ENCODE measurements around the gene ATP11A.

ATP11A gene

DNA sequence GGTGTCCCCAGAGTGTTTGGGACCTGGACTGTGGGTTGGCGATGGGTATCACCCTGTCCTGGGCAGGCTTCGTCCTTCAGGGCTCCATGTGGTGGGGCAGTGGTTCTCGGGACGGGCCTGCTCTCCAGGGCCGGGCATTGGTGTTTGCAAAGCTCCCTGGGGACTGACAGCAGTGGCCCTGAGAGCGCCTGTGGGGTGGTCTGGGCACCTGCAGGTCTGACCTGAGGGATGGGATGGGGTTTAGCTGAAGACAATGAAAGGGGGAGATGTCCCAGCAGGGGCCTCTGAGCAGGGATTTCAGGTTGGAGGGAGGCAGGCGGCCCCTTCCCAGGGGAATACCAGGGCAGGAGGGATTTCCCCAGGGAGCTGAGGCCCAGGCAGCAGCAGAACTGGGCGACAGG is 210.9 kb downstream of the ATP11A start:
- H3K27me3 ChIP-seq (ENCODE audit: low read depth, low read length): peaks cover 39% of the 10 kb centered on the region
- H3K4me3 ChIP-seq (ENCODE audit: low read length): no peak overlapping the region
- H3K4me2 ChIP-seq (ENCODE audit: low read length): no peak overlapping the region
- 0 out of 2 replicates have a peak, but pooled peaks cover 6% of the 10 kb centered on the region for H3K9me3 ChIP-seq (ENCODE audit: insufficient read depth, low read length)
- no peak overlapping the region for H2AFZ ChIP-seq (ENCODE audit: low read depth, low read length)
- peaks cover 5% of the 10 kb centered on the region; the same call in 1 of the 2 replicates for H3K4me1 ChIP-seq (ENCODE audit: low read length)
- H3K9ac ChIP-seq (ENCODE audit: low read length): no peak overlapping the region
- no peaks in the 10 kb centered on the region for H4K20me1 ChIP-seq (ENCODE audit: insufficient read depth, low read length)
- H3K27ac ChIP-seq (ENCODE audit: low read length): no peak overlapping the region
- H3K36me3 ChIP-seq (replicated peaks; ENCODE audit: low read depth, low read length): no peaks in the 10 kb centered on the region
- TF ChIP-seq EZH2phosphoT487 (IDR thresholded peaks at IDR 0.05; ENCODE audit: low read depth): no peak
- TF ChIP-seq, protein P1, sequence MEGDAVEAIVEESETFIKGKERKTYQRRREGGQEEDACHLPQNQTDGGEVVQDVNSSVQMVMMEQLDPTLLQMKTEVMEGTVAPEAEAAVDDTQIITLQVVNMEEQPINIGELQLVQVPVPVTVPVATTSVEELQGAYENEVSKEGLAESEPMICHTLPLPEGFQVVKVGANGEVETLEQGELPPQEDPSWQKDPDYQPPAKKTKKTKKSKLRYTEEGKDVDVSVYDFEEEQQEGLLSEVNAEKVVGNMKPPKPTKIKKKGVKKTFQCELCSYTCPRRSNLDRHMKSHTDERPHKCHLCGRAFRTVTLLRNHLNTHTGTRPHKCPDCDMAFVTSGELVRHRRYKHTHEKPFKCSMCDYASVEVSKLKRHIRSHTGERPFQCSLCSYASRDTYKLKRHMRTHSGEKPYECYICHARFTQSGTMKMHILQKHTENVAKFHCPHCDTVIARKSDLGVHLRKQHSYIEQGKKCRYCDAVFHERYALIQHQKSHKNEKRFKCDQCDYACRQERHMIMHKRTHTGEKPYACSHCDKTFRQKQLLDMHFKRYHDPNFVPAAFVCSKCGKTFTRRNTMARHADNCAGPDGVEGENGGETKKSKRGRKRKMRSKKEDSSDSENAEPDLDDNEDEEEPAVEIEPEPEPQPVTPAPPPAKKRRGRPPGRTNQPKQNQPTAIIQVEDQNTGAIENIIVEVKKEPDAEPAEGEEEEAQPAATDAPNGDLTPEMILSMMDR (IDR thresholded peaks at IDR 0.05; ENCODE audit: low read depth, low read length): no peak
- H3K79me2 ChIP-seq (ENCODE audit: low read length): no peaks in the 10 kb centered on the region

GRCh38 chr13:112902101-112902651 is 212.3 kb downstream of the ATP11A start:
- peaks cover 34% of the 10 kb centered on the region for H3K27me3 ChIP-seq (ENCODE audit: low read depth, low read length)
- TF ChIP-seq EZH2phosphoT487 (IDR thresholded peaks at IDR 0.05; ENCODE audit: low read depth): no peak
- TF ChIP-seq, protein P1 (IDR thresholded peaks at IDR 0.05; ENCODE audit: low read depth, low read length): no peak
- H3K4me1 ChIP-seq (ENCODE audit: low read length): peaks cover 5% of the 10 kb centered on the region; the same call in 1 of the 2 replicates
- H3K9me3 ChIP-seq (ENCODE audit: insufficient read depth, low read length): 0 out of 2 replicates have a peak, but pooled peaks cover 6% of the 10 kb centered on the region
- no peaks in the 10 kb centered on the region for H4K20me1 ChIP-seq (ENCODE audit: insufficient read depth, low read length)
- H3K4me2 ChIP-seq (ENCODE audit: low read length): no peak overlapping the region
- no peak overlapping the region for H3K27ac ChIP-seq (ENCODE audit: low read length)
- H2AFZ ChIP-seq (ENCODE audit: low read depth, low read length): no peak overlapping the region
- no peak overlapping the region for H3K9ac ChIP-seq (ENCODE audit: low read length)
- no peak overlapping the region for H3K4me3 ChIP-seq (ENCODE audit: low read length)
- no peaks in the 10 kb centered on the region for H3K36me3 ChIP-seq (replicated peaks; ENCODE audit: low read depth, low read length)
- no peaks in the 10 kb centered on the region for H3K79me2 ChIP-seq (ENCODE audit: low read length)

DNA sequence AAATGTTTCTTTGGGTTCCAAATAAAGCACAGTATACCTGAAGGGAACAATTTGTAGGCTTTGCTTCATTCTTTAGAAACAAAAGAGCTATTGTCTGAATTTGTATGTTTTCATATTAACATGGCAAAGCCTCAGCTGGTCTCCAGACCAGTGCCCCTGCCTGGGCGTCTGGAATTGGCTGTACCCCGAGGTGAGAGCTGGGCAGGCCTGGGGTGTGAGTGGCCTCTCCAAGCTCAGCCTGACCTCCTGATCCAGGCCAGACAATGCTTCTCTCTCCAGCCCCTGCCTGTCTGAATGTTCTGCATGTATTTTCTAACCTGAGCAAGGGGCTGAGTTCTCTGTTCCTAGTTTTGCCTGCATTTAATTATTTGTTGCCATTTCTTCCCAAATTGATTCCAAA is 212.8 kb downstream of the ATP11A start:
- no peaks in the 10 kb centered on the region for H3K36me3 ChIP-seq (replicated peaks; ENCODE audit: low read depth, low read length)
- 0 out of 2 replicates have a peak, but pooled peaks cover 6% of the 10 kb centered on the region for H3K9me3 ChIP-seq (ENCODE audit: insufficient read depth, low read length)
- no peak overlapping the region for H3K27ac ChIP-seq (ENCODE audit: low read length)
- H3K9ac ChIP-seq (ENCODE audit: low read length): no peak overlapping the region
- peaks cover under 1% of the 10 kb centered on the region; the same call in 1 of the 2 replicates for H3K4me1 ChIP-seq (ENCODE audit: low read length)
- H3K4me3 ChIP-seq (ENCODE audit: low read length): no peak overlapping the region
- TF ChIP-seq EZH2phosphoT487 (IDR thresholded peaks at IDR 0.05; ENCODE audit: low read depth): no peak
- peaks cover 39% of the 10 kb centered on the region for H3K27me3 ChIP-seq (ENCODE audit: low read depth, low read length)
- H2AFZ ChIP-seq (ENCODE audit: low read depth, low read length): no peak overlapping the region
- H3K79me2 ChIP-seq (ENCODE audit: low read length): no peaks in the 10 kb centered on the region
- no peaks in the 10 kb centered on the region for H4K20me1 ChIP-seq (ENCODE audit: insufficient read depth, low read length)
- H3K4me2 ChIP-seq (ENCODE audit: low read length): no peak overlapping the region

DNA sequence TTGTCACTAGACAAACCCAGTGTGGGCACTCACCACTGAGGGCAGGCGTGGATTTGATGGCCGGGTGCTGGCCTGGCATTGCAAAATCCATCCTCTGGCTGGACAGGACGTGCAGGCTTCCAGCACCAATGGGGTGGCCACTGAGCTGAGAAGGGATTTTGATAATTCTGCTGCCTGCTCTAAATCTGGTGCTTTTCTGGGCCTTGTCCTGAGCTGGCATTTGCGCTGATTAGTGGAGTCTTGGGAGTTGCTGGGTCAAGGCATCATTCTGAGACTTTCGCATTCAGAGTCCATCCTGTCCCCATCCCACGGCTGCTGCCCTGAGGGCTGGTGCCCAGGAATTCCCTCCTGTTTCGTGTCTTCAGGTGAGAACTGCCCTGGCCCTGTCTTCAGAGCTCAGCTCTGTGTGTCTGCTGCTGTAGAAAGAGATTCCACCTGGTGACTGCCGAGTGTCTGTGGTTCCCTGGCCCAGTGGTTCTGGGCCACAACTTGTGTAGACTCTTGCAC is 213.3 kb downstream of the ATP11A start:
- H3K9me3 ChIP-seq (ENCODE audit: insufficient read depth, low read length): 0 out of 2 replicates have a peak, but pooled peaks cover 6% of the 10 kb centered on the region
- no peak overlapping the region for H3K4me3 ChIP-seq (ENCODE audit: low read length)
- H3K4me2 ChIP-seq (ENCODE audit: low read length): no peak overlapping the region
- H3K4me1 ChIP-seq (ENCODE audit: low read length): no peaks in the 10 kb centered on the region
- H4K20me1 ChIP-seq (ENCODE audit: insufficient read depth, low read length): no peaks in the 10 kb centered on the region
- TF ChIP-seq, protein P1 (IDR thresholded peaks at IDR 0.05; ENCODE audit: low read depth, low read length): no peak
- no peak for TF ChIP-seq EZH2phosphoT487 (IDR thresholded peaks at IDR 0.05; ENCODE audit: low read depth)
- no peaks in the 10 kb centered on the region for H3K79me2 ChIP-seq (ENCODE audit: low read length)
- H3K27me3 ChIP-seq (ENCODE audit: low read depth, low read length): peaks cover 44% of the 10 kb centered on the region
- H3K9ac ChIP-seq (ENCODE audit: low read length): no peak overlapping the region
- no peaks in the 10 kb centered on the region for H3K36me3 ChIP-seq (replicated peaks; ENCODE audit: low read depth, low read length)
- no peak overlapping the region for H2AFZ ChIP-seq (ENCODE audit: low read depth, low read length)
- H3K27ac ChIP-seq (ENCODE audit: low read length): no peak overlapping the region
